Measurements from ENCODE around the gene USH2A. TPM values are rescaled to one million over a fixed set of nuclear protein-coding genes. Genes with fewer than 3 reads are reported as not detected.

The USH2A gene
- total RNA-seq, 1 donor from 2014 or later, result 1.5 TPM

DNA sequence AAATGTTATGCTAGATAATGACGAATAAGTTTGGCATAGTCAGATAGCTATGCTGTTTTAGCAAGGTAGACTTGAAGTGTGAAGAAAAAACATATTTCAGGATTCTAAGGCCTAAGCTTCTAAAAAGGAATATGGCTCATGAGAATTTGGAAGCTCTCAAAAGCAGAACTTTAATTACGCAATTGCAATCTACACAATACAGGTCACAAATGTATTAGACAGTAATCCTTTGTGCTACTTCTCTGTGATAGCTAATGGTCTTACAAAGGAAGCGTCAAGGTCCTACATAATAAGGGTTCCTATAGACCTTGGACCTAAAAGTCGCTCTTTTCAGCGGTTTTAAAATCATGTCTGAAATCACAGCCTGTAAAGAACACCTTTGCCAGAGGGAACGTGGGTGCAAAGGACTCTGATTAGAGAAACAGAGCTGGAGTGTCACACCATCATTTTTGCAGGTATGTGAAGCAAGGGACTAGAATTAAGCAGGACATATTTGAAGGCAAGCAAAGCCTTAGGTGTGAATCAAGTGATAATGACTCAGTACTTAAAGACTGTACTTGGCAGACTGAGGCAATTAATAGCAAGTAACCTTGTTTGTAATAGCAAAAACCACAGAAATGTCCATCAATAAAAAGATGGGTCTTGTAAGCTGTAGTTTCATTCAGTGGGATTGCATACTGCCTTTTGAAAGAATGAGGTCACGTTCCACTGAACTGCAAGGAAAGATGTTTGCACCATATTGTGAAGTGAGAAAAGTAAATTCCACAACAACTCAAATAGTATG is 436.0 kb downstream of the USH2A start:
- ATAC-seq (no peak), DNase-seq (ENCODE audit: low spot score) (no peak)

- ATAC-seq (no peak), DNase-seq (ENCODE audit: low spot score) (no peak)
Measured at GRCh38 chr1:215986401-215986800, 436.8 kb downstream of the USH2A start.

DNA sequence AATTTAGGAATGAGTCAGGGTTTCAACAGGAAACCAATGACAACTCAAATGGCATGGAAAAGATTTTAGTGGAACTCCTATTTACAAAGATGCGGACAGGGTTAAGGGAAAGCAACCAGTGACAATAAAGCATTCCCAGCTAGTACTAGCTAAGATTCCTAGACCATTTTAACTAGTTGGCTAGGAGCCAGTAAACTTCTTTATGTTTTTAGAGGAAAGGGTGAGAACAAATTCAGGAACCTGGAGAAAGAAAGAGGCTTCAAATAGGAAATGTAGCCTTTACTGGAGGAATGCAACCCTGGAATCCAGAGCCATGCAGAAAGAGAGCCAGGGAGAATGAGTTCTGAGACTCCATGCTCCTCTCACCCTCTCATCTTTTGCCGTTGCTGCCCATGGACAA is 439.6 kb downstream of the USH2A start:
- DNase-seq (ENCODE audit: low spot score) (no peak), ATAC-seq (no peak)

- no peak for ATAC-seq
- DNase-seq (ENCODE audit: low spot score), result no peak
Measured at GRCh38 chr1:215971793-215972441, 451.3 kb downstream of the USH2A start.

DNA sequence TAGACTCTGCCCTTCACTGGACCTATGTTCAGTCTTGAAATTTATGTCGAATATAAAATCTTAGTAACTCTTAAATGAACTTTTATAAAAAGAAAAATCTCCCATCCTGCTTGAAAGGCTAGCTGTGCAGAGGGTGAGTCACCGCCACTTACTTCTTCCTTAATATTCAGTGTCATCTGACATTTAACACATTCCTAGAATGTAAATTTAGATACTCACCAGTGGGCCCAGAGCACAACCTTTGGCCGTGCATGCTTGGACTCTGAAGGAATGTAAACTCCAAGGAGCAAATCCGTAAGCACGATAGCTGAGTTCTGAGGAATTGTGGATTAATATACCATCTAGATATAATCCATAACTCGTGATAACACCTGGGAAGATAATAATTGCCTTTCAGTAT is 452.8 kb downstream of the USH2A start:
- no peak for DNase-seq (ENCODE audit: low spot score)

GRCh38 chr1:215963621-215964020 is 459.6 kb downstream of the USH2A start:
- no peak for ATAC-seq
- no peak for DNase-seq (ENCODE audit: low spot score)

More for the DNA sequence above, 452.8 kb downstream of the USH2A start:
- no peak for ATAC-seq

DNA sequence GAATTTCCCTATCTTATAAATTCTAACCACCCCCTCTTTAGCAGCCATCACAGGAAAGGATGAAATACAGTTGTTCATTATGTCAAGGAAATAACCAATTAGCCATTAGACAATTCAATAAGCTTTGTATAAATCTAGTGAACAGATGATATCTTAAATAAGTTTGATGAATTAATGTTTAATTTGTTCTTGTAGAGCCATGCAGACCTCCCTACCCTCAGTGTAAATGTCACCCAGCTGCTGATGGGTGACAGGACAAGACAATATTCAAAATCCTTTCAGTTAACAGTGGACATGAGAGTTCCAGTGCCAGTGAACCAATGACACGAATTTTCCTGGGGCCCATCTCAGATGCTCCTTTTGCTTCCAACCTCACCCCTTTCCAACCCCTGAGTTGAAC is 460.2 kb downstream of the USH2A start:
- ATAC-seq, result no peak

GRCh38 chr1:215958841-215959240 is 464.4 kb downstream of the USH2A start:
- ATAC-seq (no peak), DNase-seq (ENCODE audit: low spot score) (no peak)

More for the DNA sequence above, 460.2 kb downstream of the USH2A start:
- no peak for DNase-seq (ENCODE audit: low spot score)

- DNase-seq (ENCODE audit: low spot score) (no peak), ATAC-seq (no peak)
Measured at GRCh38 chr1:215957663-215958062, 465.6 kb downstream of the USH2A start.

DNA sequence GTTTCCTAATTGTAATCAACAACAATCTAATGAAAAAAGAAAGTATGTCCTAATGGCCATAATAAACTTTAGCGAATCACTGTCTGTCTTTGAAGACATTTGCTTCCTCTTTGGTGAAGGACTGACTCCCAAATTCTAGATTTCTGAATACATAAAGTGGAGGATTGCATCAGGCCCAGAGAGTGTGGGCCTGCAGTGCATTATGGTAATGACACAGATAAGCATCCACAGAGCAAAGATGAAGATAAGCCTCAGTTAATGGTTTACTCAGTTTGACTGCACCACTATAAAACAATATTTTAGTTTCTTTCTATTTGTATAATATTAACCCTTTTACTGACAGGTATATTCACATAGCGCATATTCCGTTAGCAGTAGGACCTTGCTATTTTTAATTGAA is 490.7 kb downstream of the USH2A start:
- DNase-seq (ENCODE audit: low spot score) (no peak), ATAC-seq (peak; percentile 50)

DNA sequence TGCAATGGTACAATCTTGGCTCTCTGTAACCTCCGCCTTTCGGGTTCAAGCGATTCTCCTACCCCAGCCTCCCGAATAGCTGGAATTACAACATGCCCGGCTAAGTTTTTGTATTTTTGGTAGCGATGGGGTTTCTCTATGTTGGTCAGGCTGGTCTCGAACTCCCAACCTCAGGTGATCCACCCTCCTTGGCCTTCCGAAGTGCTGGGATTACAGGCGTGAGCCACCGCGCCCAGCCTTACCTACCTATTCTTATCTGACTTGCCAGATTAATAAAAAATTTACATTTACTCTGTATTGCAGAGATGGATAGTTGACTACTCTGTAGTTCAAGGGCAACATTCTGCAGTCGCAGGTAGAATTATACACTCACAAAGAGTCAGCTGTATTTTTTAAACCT is 496.6 kb downstream of the USH2A start:
- DNase-seq (ENCODE audit: low spot score), result no peak
- no peak for ATAC-seq

DNA sequence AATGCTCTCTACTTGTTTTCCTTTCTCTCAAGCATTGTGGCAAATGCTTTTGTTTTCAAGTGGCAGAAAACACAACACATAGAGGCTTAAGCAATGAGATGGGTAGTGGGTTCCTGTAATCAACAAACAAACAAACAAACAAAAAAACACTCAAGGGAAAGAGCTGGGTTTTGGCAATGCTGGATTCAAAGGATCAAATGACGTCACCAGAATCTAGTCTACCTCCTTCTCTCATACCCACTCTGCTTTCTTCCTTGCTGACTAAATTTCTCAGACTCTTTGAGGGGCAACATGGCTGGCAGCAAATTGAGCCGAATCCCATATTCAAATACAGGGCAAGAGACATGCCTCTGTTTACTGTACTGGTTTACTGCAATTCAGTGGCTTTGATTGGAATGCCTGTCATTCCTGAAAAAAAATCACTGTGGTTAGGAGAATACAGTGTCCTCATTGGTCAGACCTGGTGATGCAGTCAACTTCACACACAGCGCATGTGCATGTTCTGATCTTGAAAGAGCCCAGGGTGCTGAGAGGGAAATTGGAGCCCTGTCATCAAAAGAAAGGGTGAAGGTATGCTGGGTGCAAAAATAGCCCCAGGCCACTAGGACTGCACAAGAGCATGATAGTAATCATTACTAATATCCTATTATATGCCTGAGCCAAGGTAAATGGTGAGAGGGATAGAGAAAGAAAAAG is 500.0 kb downstream of the USH2A start:
- ATAC-seq, result no peak
- DNase-seq (ENCODE audit: low spot score), result no peak

- DNase-seq (ENCODE audit: low spot score) (no peak), ATAC-seq (no peak)
Measured at GRCh38 chr1:215911406-215911968, 511.8 kb downstream of the USH2A start.

GRCh38 chr1:215905493-215906115 is 517.6 kb downstream of the USH2A start:
- ATAC-seq (no peak), DNase-seq (ENCODE audit: low spot score) (no peak)

DNA sequence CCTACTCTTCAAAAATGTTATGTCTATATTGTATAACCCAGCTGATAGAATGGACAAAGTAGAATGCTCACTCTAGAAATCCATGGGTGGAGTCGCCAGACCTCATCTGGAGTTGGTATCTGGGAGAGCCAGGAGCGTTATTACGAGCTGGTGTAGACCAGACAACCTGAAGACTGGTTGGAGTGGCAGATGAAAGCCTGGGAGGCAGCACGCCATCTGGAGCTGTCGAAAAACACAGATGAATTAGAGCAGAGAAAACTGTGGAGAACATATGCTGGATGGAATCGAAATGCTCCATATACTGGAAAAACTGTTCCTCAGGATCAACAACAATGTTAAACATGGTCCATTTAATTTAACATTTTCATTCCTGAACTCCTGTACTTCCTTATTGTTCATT is 522.6 kb downstream of the USH2A start:
- DNase-seq (ENCODE audit: low spot score) (no peak), ATAC-seq (no peak)

DNA sequence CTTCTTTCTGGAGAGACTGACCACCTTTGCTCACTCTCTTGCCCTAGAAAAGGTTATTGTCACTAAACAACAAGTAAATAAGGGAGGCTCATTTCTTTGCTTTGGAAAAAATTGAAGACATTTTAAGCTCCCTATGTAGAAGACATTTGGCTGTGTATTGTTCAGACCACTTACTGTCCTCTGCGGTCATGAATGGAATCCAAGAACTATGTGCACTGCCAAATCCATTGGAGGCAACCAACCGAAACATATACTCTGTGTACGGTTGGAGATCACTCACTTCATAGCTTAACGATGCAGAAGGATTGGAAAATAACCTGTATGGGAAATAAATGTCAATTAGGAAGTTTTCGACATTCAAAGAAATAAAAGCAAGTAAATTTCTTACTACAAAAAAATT is 523.3 kb downstream of the USH2A start:
- ATAC-seq, result no peak
- no peak for DNase-seq (ENCODE audit: low spot score)

GRCh38 chr1:215895893-215896292 is 527.4 kb downstream of the USH2A start:
- ATAC-seq (no peak), DNase-seq (ENCODE audit: low spot score) (no peak)

DNA sequence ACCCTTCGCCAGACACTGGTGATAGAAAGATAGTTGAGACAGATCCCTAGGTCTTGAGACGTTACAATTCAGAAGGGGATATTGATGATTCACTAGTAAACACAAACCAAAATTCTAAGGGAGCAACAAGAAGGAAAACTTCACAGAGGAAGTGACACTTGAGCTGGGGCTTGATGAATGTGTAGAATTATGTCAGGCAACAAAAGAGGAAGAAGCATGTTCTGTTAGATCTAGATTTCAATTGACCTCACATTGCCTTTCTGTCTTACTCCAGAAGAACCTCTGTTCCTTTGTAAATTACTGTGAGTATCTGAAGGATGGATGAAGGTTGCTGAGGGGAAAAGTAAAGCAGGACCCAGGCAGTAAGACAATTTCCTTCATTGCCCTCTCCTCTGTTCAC is 528.0 kb downstream of the USH2A start:
- DNase-seq (ENCODE audit: low spot score), result no peak
- ATAC-seq, result no peak

- DNase-seq (ENCODE audit: low spot score) (no peak), ATAC-seq (peak; percentile 52)
Measured at GRCh38 chr1:215894617-215895016, 528.6 kb downstream of the USH2A start.

- no peak for DNase-seq (ENCODE audit: low spot score)
- no peak for ATAC-seq
Measured at GRCh38 chr1:215891266-215892057, 531.8 kb downstream of the USH2A start.
